Measurements from ENCODE around the gene PPP1R1B. TPM values are rescaled to one million over a fixed set of nuclear protein-coding genes. Genes with fewer than 3 reads are reported as not detected.
"Not testable (repeated sequence)": the region's sequence is repeated elsewhere in the genome, so short reads cannot be mapped to it uniquely, and the experiment has no call there.

PPP1R1B gene
- total and polyA plus RNA-seq, 12 donors, result 0.28 to 2.1 (median 0.66) TPM; not detected in 1

GRCh38 chr17:39581071-39581758 lies 45.5 kb upstream of the PPP1R1B start:
- DNase-seq, result no peak
- no peak for TF ChIP-seq CTCF (IDR thresholded peaks at IDR 0.05)
- Histone ChIP-seq H3K9me3 (no peaks in the 10 kb centered on the region), H3K4me3 (no peak overlapping the region), H3K36me3 (no peaks in the 10 kb centered on the region), H3K27me3 (no peaks in the 10 kb centered on the region), H3K27ac (no peak overlapping the region), H3K4me1 (peaks cover 0 to 21% (median 6%) of the 10 kb centered on the region in 9 donors)
- intact Hi-C loops (cut with DNase I), result no loop called here
- 90 to 92% methylated on average over 20 of the region's 20 CpGs for WGBS, 2 donors
- ATAC-seq, result no peak

- Histone ChIP-seq H3K27ac (no peak overlapping the region), H3K36me3 (no peaks in the 10 kb centered on the region), H3K4me1 (peaks cover 0 to 21% (median 6%) of the 10 kb centered on the region in 9 donors), H3K27me3 (no peaks in the 10 kb centered on the region), H3K9me3 (no peaks in the 10 kb centered on the region), H3K4me3 (no peak overlapping the region)
- no peak for ATAC-seq
- TF ChIP-seq CTCF (IDR thresholded peaks at IDR 0.05), result no peak
- no peak for DNase-seq
- intact Hi-C loops (cut with DNase I), result no loop called here
- 76 to 79% methylated on average over 4 of the region's 4 CpGs for WGBS, 2 donors
These were observed 45.0 kb upstream of the PPP1R1B start for GRCh38 chr17:39581759-39582085.

- peaks cover 0 to 21% (median 6%) of the 10 kb centered on the region in 9 donors for H3K4me1 ChIP-seq
- H3K36me3 ChIP-seq, result no peaks in the 10 kb centered on the region
- H3K27ac ChIP-seq, result no peak overlapping the region
- H3K4me3 ChIP-seq, result no peak overlapping the region
- intact Hi-C loops (cut with DNase I), result no loop called here
- peaks cover 0 to 6% (median 0%) of the 10 kb centered on the region in 7 donors for H3K27me3 ChIP-seq
- no peaks in the 10 kb centered on the region for H3K9me3 ChIP-seq
- 42 to 51% methylated on average over 2 of the region's 2 CpGs for WGBS, 2 donors
- ATAC-seq (no peak), DNase-seq (no peak)
- no peak for TF ChIP-seq CTCF (IDR thresholded peaks at IDR 0.05)
These were observed 44.1 kb upstream of the PPP1R1B start for GRCh38 chr17:39582658-39583057.

- H3K27ac ChIP-seq, H3K4me3 ChIP-seq, DNase-seq, H3K36me3 ChIP-seq, H3K4me1 ChIP-seq, H3K9me3 ChIP-seq, ATAC-seq: not testable (repeated sequence)
- intact Hi-C loops (cut with DNase I), result loop anchor here in 1 of 10 donors (10.0 kb wide), 1 partner anchor 1765 kb away; the partner anchor contains the start of gene KRT33A
- WGBS, 2 donors, result 62 to 64% methylated on average over 2 of the region's 2 CpGs
- peaks cover 0 to 49% (median 29%) of the 10 kb centered on the region in 7 donors for H3K27me3 ChIP-seq
These were observed 36.6 kb upstream of the PPP1R1B start for GRCh38 chr17:39590180-39590579.
